Esophagus squamous epithelium (tissue), 5 donors: ENCODE data around the gene MXD1. TPM values are rescaled to one million over a fixed set of nuclear protein-coding genes. Genes with fewer than 3 reads are reported as not detected.

ENCODE experiments used
- DNase-seq: peaks from one replicate; lab custom pipeline; 2025; lab: John Stamatoyannopoulos, UW
- H3K27ac ChIP-seq, 4 donors: fragments of 200-600 bp; sonication (generic); one replicate each; pipeline ENCODE4 v1.5.1; 2016 to 2019; ENCODE audit warnings: mild to moderate bottlenecking in 1 of 4
- H3K27me3 ChIP-seq, 4 donors: fragments of 200-600 bp; sonication (generic); 1 replicate in 3 of 4; 2 replicates in 1 of 4; pipeline versions ENCODE4 v1.5.1 to v1.6.0; 2017 to 2021; ENCODE audit warnings: antibody characterized with exemption in 1 of 4
- H3K36me3 ChIP-seq, 3 donors: fragments of 200-600 bp; sonication (generic); one replicate each; pipeline ENCODE4 v1.5.1; 2016 to 2019
- H3K4me1 ChIP-seq, 3 donors: fragments of 200-600 bp; sonication (generic); one replicate each; pipeline ENCODE4 v1.5.1; 2017 to 2019
- H3K4me3 ChIP-seq, 4 donors: fragments of 200-600 bp; sonication (generic); 1 replicate in 3 of 4; 2 replicates in 1 of 4; pipeline ENCODE4 v1.5.1; 2016 to 2019; ENCODE audit warnings: mild to moderate bottlenecking in 2 of 4, moderate library complexity in 1 of 4
- H3K9me3 ChIP-seq, 3 donors: fragments of 200-600 bp; sonication (generic); one replicate each; pipeline ENCODE4 v1.5.1; 2016 to 2019
- CTCF ChIP-seq, 6 experiments: fragments of 450-650 bp in 4 of 6; fragments of 200-600 bp in 2 of 6; sonication (generic) in 2 of 6; IDR thresholded peaks; one replicate each; pipeline ENCODE4 v1.5.1; 2016 to 2019; ENCODE audit warnings: antibody characterized with exemption in 6 of 6, mild to moderate bottlenecking in 4 of 6, moderate library complexity in 4 of 6
- POLR2A ChIP-seq, 4 donors: fragments of 450-650 bp; IDR thresholded peaks; one replicate each; pipeline ENCODE4 v1.6.1; 2017; ENCODE audit warnings: antibody characterized with exemption in 4 of 4, mild to moderate bottlenecking in 4 of 4, moderate library complexity in 3 of 4
- WGBS, 2 donors: methylation state at CpG; one replicate each; pipeline ENCODE4 v1.1.5; 2018; 5-methylcytosine and 5-hydroxymethylcytosine counted together
- intact Hi-C: fragments of 100-400 bp; cut with DNase I; formaldehyde crosslinking; loops from one replicate; pipeline ENCODE4 v1.15.0; 2022
- total RNA-seq, 4 donors: library from RNA; depleted of rRNA; stranded (reverse); fragments of >200 nt; gene quantifications; one replicate each; pipeline ENCODE4 v1.1.0, GENCODE V29; 2016
- donor health status: DM: yes; HTN: yes; CAD: no.

Gene MXD1
- total RNA-seq, 4 donors from 2014 or later: 38.5 to 121 (median 83.2) TPM

DNA sequence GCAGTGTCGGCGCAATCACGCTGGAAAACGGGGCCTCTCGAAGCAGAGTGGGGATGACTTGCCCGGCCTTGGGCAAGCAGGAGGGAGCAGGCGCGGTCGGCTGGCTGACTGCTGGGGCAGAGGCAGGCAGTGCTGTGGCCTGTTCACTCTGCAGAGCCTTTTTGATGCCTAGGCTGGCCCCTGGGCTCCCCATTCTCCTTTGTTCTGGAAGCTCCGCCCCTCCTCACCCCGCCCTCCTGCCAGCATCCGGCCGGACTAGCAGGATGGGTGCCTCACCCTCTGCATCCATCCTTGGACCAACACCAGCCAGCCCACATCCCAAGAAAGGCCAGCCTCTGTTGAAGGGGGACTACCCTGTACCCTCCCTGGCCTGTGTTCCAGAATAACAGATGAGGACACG lies 46.6 kb downstream of the MXD1 start, which contains the start of gene ASPRV1:
ASPRV1 (minus strand) TSS at position 136 of the 400 bp plus-strand sequence. CDS start 195 bp downstream, outside the sequence.
- TF ChIP-seq POLR2A (IDR thresholded peaks at IDR 0.05) (no peak), CTCF (IDR thresholded peaks at IDR 0.05) (no peak)
- no peaks in the 10 kb centered on the region for H3K9me3 ChIP-seq
- intact Hi-C loops: no loop called here
- no peaks in the 10 kb centered on the region for H3K27me3 ChIP-seq
- H3K36me3 ChIP-seq: no peaks in the 10 kb centered on the region
- DNase-seq: no peak
- peaks cover 0 to 8% (median 0%) of the 10 kb centered on the region in 3 donors for H3K4me1 ChIP-seq
- no peak within 1 kb of the TSS for H3K27ac ChIP-seq
- no peak within 1 kb of the TSS for H3K4me3 ChIP-seq
- WGBS, 2 donors: 56 to 75% methylated on average over 1 to 4 of the region's 14 CpGs

DNA sequence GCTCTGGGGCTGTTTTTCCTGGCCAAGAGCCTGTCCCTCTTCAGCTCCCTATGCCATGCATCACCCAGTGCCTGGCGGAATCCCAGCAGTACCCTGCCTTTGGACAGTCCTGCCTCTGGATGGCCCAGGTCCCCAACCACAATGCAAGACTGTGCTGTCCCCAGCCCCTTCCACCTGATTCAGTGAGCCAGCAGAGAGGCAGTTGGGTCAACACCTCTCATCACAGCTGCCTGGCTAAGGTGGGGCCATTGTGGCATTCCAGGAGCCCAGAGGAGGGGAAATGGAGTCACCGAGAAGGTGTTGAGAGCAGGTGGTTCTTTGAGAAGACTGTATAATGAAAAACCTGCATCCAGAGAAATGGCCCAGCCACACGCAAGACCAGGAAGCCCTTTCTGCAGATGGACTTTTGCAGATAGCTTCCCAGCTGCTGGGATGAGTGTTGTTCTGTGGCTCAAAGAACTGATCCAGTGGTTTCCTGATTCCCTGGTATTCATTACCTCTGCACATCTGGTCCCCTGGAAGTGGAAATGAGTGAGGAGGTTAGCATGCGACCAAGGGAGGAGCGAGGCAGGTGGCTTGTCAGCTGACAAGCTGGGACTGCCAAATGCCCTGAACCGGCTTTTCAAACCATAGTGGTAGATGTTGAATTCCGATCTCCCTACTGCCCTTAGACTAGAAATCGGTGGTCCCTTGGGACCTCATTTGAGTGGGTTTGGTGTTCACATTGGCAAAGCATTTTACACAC lies 48.2 kb downstream of the MXD1 start:
- TF ChIP-seq CTCF (IDR thresholded peaks at IDR 0.05) (no peak), POLR2A (IDR thresholded peaks at IDR 0.05) (no peak)
- DNase-seq: no peak
- intact Hi-C loops: no loop called here

DNA sequence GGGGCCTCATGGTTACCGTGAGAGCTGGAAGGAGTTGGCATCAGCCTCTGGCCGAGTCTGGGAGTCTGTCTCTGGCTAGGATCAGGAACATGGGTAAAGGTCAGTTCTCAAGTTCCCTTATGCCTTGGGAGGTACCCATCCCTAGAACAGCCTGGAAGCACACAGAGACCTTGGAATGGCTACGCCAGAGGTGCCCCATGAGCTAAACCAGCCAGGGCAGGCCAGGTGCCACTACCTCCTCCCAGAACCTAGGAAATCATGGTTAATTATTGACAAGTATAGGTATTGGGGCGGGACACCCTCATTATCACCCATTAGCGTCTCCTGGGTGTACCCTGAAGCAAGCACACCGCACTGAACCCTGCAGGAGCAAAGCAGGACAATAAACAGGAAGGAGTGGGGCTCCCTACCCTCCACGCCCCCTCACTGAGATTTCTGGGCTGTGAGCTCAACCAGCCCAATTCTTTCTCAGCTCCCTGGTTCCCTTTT lies 49.5 kb downstream of the MXD1 start:
- H3K27ac ChIP-seq: no peak overlapping the region
- DNase-seq: no peak
- 61 to 62% methylated on average over 4 to 5 of the region's 7 CpGs for WGBS, 2 donors
- no peak for TF ChIP-seq CTCF (IDR thresholded peaks at IDR 0.05)
- no peak for TF ChIP-seq POLR2A (IDR thresholded peaks at IDR 0.05)
- H3K36me3 ChIP-seq: no peaks in the 10 kb centered on the region
- no peaks in the 10 kb centered on the region for H3K9me3 ChIP-seq
- no peak overlapping the region for H3K4me3 ChIP-seq
- intact Hi-C loops: no loop called here
- no peaks in the 10 kb centered on the region for H3K27me3 ChIP-seq
- peaks cover 0 to 8% (median 0%) of the 10 kb centered on the region in 3 donors for H3K4me1 ChIP-seq

More for the DNA sequence above, 48.2 kb downstream of the MXD1 start:
- H3K36me3 ChIP-seq: no peaks in the 10 kb centered on the region
- H3K27me3 ChIP-seq: no peaks in the 10 kb centered on the region
- H3K27ac ChIP-seq: no peak overlapping the region
- peaks cover 0 to 8% (median 0%) of the 10 kb centered on the region in 3 donors for H3K4me1 ChIP-seq
- H3K9me3 ChIP-seq: no peaks in the 10 kb centered on the region
- no peak overlapping the region for H3K4me3 ChIP-seq
- 86 to 97% methylated on average over 7 to 8 of the region's 8 CpGs for WGBS, 2 donors

DNA sequence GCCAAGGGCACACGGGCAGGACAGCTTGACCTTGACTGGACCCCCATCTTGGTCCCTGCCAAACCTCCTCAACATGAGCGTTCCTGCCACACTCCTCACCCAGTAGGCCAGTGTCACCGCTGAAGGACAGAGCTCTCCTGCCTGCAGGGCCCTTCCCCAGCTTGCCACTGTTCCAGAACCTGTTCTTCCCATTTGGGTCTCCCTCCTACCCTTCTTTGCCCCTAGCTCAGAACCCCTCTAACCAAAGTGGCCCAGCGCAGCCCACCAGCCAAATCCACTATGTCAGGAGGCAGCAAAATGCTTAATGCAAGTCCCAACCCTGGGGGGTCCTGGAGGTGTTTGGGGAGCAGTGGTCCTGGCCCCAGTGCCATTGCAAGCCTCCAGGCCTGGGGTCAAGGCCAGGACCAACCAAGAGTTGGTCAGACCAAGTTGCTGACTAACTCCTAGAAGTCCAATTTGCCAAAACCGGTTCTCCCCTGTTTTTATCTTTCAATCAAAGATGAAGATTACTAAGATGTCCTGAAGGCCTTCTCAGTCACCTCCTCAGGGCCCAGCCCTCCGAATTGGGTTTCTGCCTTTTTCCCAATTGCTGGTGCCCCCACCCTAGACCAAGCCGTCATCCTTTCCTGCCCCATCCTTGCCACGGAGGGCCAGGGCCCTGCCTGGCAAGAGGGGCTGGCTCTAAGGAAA lies 51.0 kb downstream of the MXD1 start:
- Histone ChIP-seq H3K4me1 (peaks cover 0 to 8% (median 0%) of the 10 kb centered on the region in 3 donors), H3K36me3 (no peaks in the 10 kb centered on the region), H3K27ac (no peak overlapping the region), H3K9me3 (no peaks in the 10 kb centered on the region), H3K4me3 (no peak overlapping the region), H3K27me3 (no peaks in the 10 kb centered on the region)
- WGBS, 2 donors: 84 to 86% methylated on average over 6 to 8 of the region's 8 CpGs
- DNase-seq: no peak
- no peak for TF ChIP-seq POLR2A (IDR thresholded peaks at IDR 0.05)
- no peak for TF ChIP-seq CTCF (IDR thresholded peaks at IDR 0.05)
- intact Hi-C loops: no loop called here

DNA sequence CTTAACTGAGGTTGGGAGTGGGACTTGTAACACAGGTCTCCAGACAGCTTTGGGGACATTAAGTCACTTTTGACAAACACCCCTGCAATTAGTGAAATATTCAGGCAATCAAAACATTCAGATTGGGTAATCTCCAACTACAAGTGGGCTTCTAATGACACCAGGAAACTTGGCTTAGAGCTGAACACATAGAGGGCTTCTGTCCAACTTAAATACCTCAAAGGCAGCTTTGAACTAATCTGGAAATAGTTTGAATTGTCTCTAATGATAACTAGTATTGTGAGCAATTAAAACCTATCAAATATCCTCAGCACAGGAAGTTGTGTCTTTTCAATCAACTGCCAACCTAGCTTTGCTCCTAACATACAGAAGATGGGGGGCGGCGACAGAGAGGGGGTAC lies 51.6 kb downstream of the MXD1 start:
- Histone ChIP-seq H3K27me3 (no peaks in the 10 kb centered on the region), H3K4me3 (no peak overlapping the region), H3K27ac (no peak overlapping the region), H3K9me3 (no peaks in the 10 kb centered on the region), H3K4me1 (peaks cover 0 to 8% (median 0%) of the 10 kb centered on the region in 3 donors), H3K36me3 (no peaks in the 10 kb centered on the region)
- no peak for DNase-seq
- intact Hi-C loops: no loop called here
- TF ChIP-seq POLR2A (IDR thresholded peaks at IDR 0.05) (no peak), CTCF (IDR thresholded peaks at IDR 0.05) (no peak)
- 57 to 67% methylated on average over 2 of the region's 2 CpGs for WGBS, 2 donors
